BJ (cell line): ENCODE data around the gene LGALS3BP. TPM values are rescaled to one million over a fixed set of nuclear protein-coding genes. Genes with fewer than 3 reads are reported as not detected.

ENCODE experiments used
- CTCF ChIA-PET: fragments of 350-600 bp; formaldehyde crosslinking; extraction: SDS; loops from one replicate; lab custom pipeline; 2021; ENCODE audit warnings: antibody characterized with exemption, inconsistent platforms; lab: Yijun Ruan, JAX
- POLR2A ChIA-PET: fragments of 300-600 bp; sonication (Branson Sonifier 250); formaldehyde crosslinking; extraction: SDS; loops from one replicate; lab custom pipeline; 2021; ENCODE audit warnings: antibody characterized with exemption; lab: Charles Lee
- DNase-seq: peaks from one replicate; pipeline ENCODE4 v3.0.0-alpha.2; 2011; ENCODE audit warnings: low read depth
- H3K27me3 ChIP-seq: 2 replicates; pipeline ENCODE4 v1.6.0; 2011; ENCODE audit warnings: low read length; ENCODE audit not compliant: control insufficient read depth, insufficient read depth
- H3K36me3 ChIP-seq: 2 replicates; pipeline ENCODE4 v1.5.1; 2011; ENCODE audit warnings: low read length; ENCODE audit not compliant: control insufficient read depth, insufficient read depth
- H3K4me3 ChIP-seq: 2 replicates; pipeline ENCODE4 v1.5.1; 2011; ENCODE audit warnings: low read depth, mild to moderate bottlenecking, control low read depth, low read length
- polyA plus RNA-seq: library from polyadenylated mRNA; depleted of rRNA; stranded (reverse); fragments of >200 nt; gene quantifications from 2 replicates; pipeline ENCODE4 v1.2.3, GENCODE V29; 2011
- TF ChIP-seq, protein P1 (sequence below): IDR thresholded peaks from 2 replicates; pipeline ENCODE4 v1.5.1; 2011; ENCODE audit warnings: low read depth, mild to moderate bottlenecking, control low read depth, inconsistent platforms, low read length, moderate library complexity; ENCODE audit not compliant: insufficient read depth

LGALS3BP gene
- polyA plus RNA-seq, 1 experiment = 102 TPM

DNA sequence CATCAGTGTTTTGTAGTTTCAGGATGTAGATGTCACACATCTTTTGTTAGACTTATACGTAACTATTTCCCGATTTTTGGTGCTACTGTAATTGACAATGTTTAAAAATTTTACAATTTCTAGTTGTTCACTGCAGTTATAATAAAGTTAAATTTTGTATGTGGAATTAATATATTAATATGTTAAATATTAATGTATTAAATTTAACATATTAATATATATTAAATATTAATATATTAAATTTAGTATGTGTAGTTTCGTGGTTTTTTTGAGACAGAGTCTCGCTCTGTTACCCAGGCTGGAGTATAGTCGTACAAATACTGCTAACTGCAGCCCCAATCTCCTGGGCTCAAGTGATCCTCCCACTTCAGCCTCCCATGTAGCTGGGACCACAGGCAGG is 5.7 kb upstream of the LGALS3BP start:
- Histone ChIP-seq H3K4me3 (no peak overlapping the region), H3K27me3 (no peaks in the 10 kb centered on the region), H3K36me3 (0 out of 2 replicates have a peak, but pooled peaks cover 3% of the 10 kb centered on the region)
- CTCF ChIA-PET = interaction anchor here (0.6 to 1.2 kb wide), 3 partner anchors 57 to 78 kb away, joined by 3 to 6 read pairs (median 3); no protein-coding TSS in a partner anchor
- POLR2A ChIA-PET = no interaction called here
- no peak for DNase-seq
- TF ChIP-seq, protein P1, sequence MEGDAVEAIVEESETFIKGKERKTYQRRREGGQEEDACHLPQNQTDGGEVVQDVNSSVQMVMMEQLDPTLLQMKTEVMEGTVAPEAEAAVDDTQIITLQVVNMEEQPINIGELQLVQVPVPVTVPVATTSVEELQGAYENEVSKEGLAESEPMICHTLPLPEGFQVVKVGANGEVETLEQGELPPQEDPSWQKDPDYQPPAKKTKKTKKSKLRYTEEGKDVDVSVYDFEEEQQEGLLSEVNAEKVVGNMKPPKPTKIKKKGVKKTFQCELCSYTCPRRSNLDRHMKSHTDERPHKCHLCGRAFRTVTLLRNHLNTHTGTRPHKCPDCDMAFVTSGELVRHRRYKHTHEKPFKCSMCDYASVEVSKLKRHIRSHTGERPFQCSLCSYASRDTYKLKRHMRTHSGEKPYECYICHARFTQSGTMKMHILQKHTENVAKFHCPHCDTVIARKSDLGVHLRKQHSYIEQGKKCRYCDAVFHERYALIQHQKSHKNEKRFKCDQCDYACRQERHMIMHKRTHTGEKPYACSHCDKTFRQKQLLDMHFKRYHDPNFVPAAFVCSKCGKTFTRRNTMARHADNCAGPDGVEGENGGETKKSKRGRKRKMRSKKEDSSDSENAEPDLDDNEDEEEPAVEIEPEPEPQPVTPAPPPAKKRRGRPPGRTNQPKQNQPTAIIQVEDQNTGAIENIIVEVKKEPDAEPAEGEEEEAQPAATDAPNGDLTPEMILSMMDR = no peak

DNA sequence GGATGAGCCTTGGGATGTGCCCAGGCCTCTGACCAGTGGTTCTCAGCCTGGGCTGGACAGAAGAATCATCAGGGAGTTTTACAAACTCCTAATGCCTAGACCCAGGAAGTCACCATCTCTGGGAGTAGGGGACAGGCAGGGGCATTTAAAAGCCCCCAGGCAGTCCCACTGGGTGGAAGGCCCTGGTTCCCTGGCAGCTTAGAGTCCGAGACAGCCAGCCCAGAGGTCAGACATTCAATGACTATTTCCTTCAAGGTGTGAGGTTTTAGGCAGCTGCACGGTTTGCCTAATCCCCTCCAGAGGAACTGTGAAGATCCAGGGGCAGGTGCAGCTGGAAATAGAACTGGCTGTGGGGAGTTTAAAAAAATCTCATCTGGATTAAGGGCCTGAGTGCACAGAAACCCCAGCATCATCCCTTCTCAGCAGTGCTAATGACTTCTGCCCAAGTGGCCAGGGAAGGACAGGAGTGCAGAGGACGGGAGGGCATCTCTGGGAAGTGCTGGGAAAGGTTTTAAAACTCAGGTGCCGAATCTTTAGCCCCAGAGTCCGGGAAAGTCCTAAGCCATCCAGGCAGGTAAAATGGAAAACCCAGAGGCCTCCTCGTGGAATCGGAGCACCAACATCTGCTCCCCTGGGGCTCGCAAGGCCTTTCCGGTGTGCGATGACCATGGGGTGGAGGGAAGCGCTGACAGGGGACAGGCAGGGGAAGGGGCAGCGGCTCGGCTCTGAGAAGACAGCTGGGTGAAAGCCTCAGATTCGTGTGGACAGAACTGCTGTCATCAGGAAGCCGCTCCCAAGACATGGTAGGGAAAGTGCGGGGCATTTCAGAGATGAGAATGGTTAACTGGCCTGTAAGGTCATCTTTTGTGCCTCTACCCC is 1.5 kb upstream of the LGALS3BP start:
- no peaks in the 10 kb centered on the region for H3K27me3 ChIP-seq

DNA sequence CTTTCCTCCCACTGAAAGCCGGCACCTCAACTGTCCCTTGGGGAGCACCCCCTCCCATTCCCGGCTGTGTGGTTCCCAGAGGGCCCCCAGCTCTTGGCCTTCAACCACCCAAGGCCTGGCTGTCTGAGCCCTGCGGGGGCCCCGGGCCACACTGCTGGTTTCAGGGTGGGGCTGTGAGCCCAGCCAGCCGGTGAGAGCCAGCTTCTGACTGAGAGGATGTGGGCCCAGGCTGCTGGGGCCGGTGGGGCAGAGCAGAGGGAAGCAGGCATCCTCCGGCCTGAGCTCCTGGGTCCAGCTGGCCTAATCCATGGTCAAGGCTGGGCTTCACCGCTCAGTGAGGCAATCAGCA is 875 bp upstream of the LGALS3BP start:
- no peaks in the 10 kb centered on the region for H3K27me3 ChIP-seq
- TF ChIP-seq, protein P1 = no peak
- no peak for DNase-seq
- H3K4me3 ChIP-seq = no peak overlapping the region
- ChIA-PET CTCF (interaction anchor here (2.8 kb wide), 1 partner anchor 9 kb away, joined by 10 read pairs; no protein-coding TSS in a partner anchor), POLR2A (no interaction called here)
- 0 out of 2 replicates have a peak, but pooled peaks cover 1% of the 10 kb centered on the region for H3K36me3 ChIP-seq

More for the DNA sequence above, 1.5 kb upstream of the LGALS3BP start:
- CTCF ChIA-PET = interaction anchor here (0.8 to 2.8 kb wide), 2 partner anchors 10 to 115 kb away, joined by 6 to 10 read pairs; no protein-coding TSS in a partner anchor
- TF ChIP-seq, protein P1 = no peak
- Histone ChIP-seq H3K4me3 (no peak overlapping the region), H3K36me3 (no peaks in the 10 kb centered on the region)
- POLR2A ChIA-PET = no interaction called here
- DNase-seq = no peak

DNA sequence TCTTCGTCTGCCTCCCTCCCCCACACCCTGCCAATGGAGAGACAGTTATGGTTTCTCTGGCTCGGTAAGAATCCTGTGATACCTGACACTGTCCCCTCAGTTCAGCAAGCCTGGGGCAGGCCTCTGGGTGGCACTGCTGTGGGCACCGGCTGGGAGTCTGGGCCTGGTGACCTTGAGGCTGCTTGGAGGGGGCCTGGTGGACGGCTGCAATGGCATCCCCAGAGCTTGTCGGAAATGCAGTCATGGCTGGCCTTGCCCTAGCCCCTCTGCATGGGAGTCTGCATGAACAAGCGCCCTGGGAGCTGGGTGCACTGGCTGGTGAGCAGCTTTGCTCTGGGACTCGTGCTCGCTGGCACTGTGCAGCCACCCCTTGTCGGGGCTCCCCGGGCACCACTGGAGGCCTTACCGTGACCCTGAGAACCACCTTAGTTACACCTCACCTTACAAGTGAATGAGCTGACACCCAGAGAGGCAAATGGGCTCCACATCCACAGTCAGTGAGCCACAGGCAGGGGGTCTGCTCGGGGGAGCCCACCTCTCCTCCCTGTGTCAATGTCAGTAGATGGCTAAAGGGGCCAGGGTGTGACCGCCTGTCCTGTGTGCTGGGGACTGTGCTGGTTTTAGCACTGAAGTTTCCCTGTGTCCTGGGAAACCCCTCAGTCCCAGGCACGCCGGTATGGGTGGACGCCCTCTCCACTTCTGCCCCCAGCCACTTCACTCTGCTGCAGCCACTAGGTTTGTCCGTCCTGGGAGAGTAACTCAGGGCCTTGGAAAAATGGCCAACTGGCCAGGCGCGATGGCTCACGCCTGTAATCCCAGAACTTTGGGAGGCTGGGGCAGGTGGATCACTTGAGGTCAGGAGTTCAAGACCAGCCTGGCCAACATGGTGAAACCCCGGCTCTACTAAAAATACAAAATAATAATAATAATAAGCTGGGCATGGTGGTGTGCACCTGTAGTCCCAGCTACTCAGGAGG is 1.4 kb downstream of the LGALS3BP start:
- H3K36me3 ChIP-seq = 0 out of 2 replicates have a peak, but pooled peaks cover 1% of the 10 kb centered on the region
- H3K27me3 ChIP-seq = no peaks in the 10 kb centered on the region
- no peak overlapping the region for H3K4me3 ChIP-seq
- TF ChIP-seq, protein P1 = no peak
- no peak for DNase-seq
- POLR2A ChIA-PET = no interaction called here
- CTCF ChIA-PET = interaction anchor here (0.9 kb wide), 1 partner anchor 413 kb away, joined by 3 read pairs; no protein-coding TSS in a partner anchor

DNA sequence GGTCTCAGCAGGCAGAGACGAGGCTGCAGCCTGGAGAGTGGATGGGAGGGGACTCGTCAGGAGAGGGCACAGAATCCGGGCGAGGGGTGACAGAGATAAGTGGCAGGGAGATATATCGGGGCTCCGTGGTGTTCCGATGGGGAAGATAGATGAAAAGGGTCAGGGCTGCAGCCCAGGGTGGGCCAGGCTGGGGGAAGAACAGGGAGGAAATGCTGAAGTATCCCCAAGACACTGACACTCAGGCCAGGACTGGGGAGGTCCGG is 2.1 kb downstream of the LGALS3BP start:
- ChIA-PET CTCF (no interaction called here), POLR2A (no interaction called here)
- no peak overlapping the region for H3K4me3 ChIP-seq
- H3K27me3 ChIP-seq = no peaks in the 10 kb centered on the region
- TF ChIP-seq, protein P1 = no peak
- 0 out of 2 replicates have a peak, but pooled peaks cover 1% of the 10 kb centered on the region for H3K36me3 ChIP-seq
- no peak for DNase-seq
